Rectal smooth muscle tissue (tissue), 1 donor: ENCODE measurements around the gene FOXP1.
"Not testable (repeated sequence)": the region's sequence is repeated elsewhere in the genome, so short reads cannot be mapped to it uniquely, and the experiment has no call there.

Experiments
- H3K27ac ChIP-seq: one replicate; pipeline ENCODE4 v1.7.0; 2013; ENCODE audit warnings: low read depth, low read length, inconsistent platforms
- H3K27me3 ChIP-seq: one replicate; pipeline ENCODE4 v1.7.0; 2013; ENCODE audit warnings: low read length; ENCODE audit not compliant: control insufficient read depth, insufficient read depth
- H3K36me3 ChIP-seq: one replicate; pipeline ENCODE4 v1.7.0; 2013; ENCODE audit warnings: low read length; ENCODE audit not compliant: control insufficient read depth, insufficient read depth
- H3K4me1 ChIP-seq: one replicate; pipeline ENCODE4 v1.7.0; 2013; ENCODE audit warnings: low read length; ENCODE audit not compliant: control insufficient read depth, insufficient read depth
- H3K4me3 ChIP-seq: one replicate; pipeline ENCODE4 v1.7.0; 2013; ENCODE audit warnings: low read length
- H3K9ac ChIP-seq: one replicate; pipeline ENCODE4 v1.7.0; 2013; ENCODE audit warnings: low read length

FOXP1 gene

DNA sequence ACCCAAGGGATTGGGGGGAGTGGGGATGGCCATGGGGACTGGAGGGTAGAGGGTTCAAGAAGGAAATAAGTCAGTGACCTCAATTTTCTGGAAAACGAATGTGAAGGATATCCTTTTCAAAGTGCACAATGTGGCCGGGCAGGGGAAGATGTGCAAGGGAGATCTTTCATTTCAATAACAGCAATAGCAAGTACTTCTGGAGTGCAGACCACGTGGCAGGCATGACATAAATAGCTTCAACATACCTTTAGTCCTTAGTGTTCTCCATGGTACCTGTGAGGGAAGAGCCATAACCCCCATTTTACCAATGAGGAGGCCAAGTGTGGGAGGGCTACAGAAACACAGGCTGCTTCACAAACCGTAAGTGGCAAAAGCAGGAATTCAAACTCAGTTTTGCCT is 138.7 kb downstream of the FOXP1 start:
- Histone ChIP-seq H3K27me3 (no peaks in the 10 kb centered on the region), H3K4me1 (peaks cover 5% of the 10 kb centered on the region), H3K4me3 (no peak overlapping the region), H3K27ac (no peak overlapping the region), H3K9ac (no peak overlapping the region), H3K36me3 (no peaks in the 10 kb centered on the region)

DNA sequence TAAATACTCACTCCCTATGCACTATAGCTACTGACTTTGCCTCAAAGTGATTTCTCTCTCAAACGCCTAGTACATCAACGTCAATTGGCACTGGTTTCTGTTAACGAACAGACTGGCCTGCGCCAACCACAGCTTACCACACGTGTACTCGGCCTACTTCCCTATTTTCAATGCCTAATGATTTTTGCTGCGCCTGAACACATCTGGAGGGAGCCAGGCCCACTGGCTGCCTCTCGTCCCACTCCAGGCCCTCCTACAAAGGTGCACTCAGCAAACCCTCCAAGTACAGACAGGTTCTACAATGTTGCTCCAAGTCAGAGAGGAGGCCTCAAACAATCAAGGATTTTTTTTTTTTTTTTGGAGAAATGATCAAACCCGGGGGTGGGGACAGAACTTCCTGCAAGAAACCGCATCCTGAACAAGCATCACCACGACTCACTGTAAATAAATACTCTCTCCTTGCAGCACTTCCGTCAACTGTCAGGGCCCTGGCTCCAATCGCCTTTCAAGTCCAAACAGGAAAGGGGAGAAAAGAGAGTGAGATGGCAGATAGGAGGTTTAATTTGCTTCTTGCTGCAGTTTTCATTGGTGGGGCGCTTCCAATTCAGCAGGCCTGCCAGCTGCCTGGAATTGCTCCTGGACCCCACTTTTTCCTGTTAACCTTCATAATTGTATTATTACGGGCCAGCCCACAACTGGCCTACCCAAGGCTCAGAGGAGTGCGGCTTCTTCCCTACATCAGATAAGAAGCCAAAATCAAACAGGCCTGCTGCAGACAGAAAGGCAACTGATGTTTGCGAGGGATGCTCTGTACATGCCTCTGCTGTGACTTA is 139.3 kb downstream of the FOXP1 start:
- Histone ChIP-seq H3K27ac (no peak overlapping the region), H3K4me3 (no peak overlapping the region), H3K9ac (no peak overlapping the region), H3K27me3 (no peaks in the 10 kb centered on the region), H3K36me3 (no peaks in the 10 kb centered on the region), H3K4me1 (peaks cover 5% of the 10 kb centered on the region)

DNA sequence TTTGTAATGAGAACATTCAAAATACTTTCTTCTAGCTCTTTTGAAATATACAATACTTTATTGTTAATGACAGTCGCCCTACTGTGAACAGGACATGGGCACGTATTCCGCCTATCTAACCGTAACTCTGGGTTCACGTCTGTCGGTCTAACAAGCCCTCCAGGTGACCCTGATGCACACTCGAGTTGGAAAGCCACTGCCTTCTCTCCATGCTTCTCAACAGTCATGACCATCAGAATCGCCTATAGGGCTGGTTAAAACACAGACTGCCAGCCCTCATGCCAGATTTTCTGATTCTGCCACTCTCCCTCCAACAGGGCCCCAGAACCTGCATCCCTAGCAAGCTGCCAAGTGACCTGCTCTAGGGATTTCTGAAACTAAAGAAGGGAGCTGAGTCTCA is 140.2 kb downstream of the FOXP1 start:
- peaks cover 5% of the 10 kb centered on the region for H3K4me1 ChIP-seq
- H3K36me3 ChIP-seq: no peaks in the 10 kb centered on the region
- H3K4me3 ChIP-seq: no peak overlapping the region
- no peaks in the 10 kb centered on the region for H3K27me3 ChIP-seq
- H3K9ac ChIP-seq: no peak overlapping the region
- no peak overlapping the region for H3K27ac ChIP-seq

DNA sequence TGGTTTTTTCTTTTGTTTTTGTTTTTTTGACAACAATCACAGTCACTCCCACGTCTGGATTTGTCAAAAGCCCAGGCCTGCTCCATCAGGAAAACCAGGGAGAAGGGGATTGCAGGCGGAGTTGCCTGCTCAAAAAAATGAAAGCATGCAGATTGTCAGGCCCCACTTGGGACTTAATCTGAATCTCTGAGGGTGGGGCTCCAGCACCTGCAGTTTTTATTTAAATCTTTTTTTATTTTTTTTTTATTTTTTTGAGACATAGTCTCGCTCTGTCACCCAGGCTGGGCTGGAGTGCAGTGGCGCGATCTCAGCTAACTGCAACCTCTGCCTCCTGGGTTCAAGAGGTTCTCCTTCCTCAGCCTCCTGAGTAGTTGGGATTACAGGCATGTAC is 140.9 kb downstream of the FOXP1 start:
- no peaks in the 10 kb centered on the region for H3K27me3 ChIP-seq
- peaks cover 6% of the 10 kb centered on the region for H3K4me1 ChIP-seq
- H3K9ac ChIP-seq: no peak overlapping the region
- no peak overlapping the region for H3K4me3 ChIP-seq
- H3K36me3 ChIP-seq: no peaks in the 10 kb centered on the region
- no peak overlapping the region for H3K27ac ChIP-seq

DNA sequence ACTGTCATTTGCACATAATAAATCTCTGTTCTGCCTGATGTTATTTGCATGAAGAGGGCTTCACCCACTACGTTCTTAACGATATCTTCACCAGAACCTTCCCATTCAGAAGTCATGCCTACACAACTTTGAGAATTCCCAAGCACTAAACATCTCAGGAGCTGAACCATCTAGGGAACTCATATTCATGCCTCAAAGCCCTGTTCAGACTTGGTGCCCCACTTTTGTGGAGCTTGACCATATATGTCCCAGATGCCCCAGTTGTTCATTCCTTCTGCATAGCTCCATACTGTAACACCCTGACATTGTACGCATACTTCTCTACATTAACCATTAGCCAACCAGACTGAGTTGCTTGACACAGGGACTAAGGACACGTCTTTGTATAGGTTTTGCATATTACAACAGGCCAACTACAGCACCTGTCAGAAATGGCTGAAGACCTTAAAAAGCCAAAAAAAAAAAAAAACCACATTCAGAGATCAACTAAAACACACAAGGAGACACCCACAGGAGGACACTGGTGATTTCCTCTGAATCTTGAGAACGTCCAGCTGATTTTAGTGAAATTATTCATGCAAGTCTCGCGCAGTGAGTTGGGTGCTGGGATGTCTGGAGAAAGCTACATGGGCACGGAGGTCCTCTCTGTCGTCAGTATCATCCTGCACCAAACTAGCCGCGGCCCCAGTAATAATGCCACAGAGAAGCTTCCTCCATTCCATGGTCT is 141.4 kb downstream of the FOXP1 start:
- Histone ChIP-seq H3K27ac (no peak overlapping the region), H3K4me3 (no peak overlapping the region), H3K9ac (no peak overlapping the region), H3K4me1 (peaks cover 8% of the 10 kb centered on the region), H3K27me3 (no peaks in the 10 kb centered on the region), H3K36me3 (no peaks in the 10 kb centered on the region)

DNA sequence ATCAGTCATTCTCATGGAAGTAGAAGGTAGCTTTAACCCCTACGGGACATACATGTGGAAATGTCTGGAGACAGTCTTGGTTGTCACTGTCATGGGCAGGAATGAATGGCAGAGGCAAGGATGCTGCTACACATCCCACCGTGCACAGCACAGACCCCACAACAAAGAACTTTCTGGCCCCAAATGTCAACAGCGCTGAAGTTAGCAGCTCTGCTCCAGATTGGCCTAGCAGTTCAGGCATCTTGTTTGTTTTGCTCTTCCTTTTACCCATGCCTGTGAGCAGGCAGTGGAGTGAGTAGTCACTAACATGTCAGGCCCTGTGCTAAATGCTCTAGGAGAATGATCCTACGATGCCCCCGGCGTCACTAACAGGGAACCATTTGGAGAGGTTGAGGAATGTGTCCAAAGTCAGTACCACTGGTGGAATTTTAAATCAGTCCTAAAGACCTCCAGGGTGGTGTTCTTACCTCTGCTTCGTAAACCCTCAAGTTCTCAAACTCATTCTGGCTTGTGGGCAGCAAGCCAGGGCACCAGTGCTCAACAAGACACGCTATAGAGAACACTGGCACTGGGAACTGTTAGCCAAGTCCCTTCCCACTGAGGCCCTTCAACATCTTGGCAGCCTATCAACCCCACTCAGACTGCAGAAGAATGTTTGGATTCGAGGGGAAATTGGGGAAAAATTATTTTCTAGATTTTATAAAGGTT is 142.2 kb downstream of the FOXP1 start:
- no peaks in the 10 kb centered on the region for H3K36me3 ChIP-seq
- H3K9ac ChIP-seq: no peak overlapping the region
- no peak overlapping the region for H3K4me3 ChIP-seq
- no peak overlapping the region for H3K27ac ChIP-seq
- H3K4me1 ChIP-seq: peaks cover 6% of the 10 kb centered on the region
- no peaks in the 10 kb centered on the region for H3K27me3 ChIP-seq

DNA sequence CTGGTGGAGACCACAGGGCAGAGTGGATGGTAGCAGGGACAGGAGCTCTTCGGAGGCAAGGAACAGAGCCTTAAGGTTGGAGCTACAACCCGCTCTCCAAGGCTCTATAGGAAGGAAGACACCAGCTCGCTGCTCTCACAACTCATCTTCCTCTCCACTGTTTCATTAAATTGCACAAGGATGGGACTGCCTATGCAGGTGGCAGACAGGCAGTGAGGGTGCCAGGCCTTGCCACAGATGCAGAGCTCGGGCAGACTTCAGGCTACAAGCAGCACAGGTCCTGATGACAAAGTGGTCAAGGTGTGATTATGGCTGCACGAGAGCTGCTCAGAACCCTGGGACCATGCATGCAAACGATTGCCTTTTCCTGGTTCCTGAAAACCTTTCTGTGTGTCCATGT is 144.6 kb downstream of the FOXP1 start:
- H3K9ac ChIP-seq: no peak overlapping the region
- peaks cover 9% of the 10 kb centered on the region for H3K4me1 ChIP-seq
- no peak overlapping the region for H3K4me3 ChIP-seq
- no peaks in the 10 kb centered on the region for H3K36me3 ChIP-seq
- H3K27me3 ChIP-seq: no peaks in the 10 kb centered on the region
- H3K27ac ChIP-seq: no peak overlapping the region

DNA sequence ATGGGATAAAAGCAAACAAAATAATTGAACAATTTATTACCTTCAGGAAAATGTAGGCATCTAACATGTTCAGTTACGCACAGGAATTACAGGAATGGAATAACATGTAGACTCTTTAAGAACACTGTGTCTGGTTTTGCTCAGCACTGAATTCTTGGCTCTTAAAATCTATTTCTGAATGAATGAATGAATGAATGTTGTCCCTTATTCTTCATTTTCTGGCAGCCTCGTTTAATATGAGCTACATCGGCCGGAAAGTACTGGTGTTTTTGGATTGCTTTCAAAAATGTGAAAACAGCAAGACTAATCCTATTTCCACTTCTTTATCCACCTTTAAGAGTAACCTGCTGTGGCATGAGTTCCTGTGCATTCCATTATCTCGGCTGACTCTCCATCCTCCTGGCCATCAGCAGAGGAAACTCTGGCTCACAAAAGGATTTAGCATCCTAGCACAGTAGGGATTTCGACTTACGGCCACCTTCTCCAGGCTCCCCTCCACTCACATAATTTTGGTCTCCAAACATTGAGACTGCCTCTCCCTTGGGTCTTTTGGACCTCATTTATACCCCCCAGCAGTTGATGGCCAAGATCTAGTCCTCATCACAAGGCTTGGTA is 145.3 kb downstream of the FOXP1 start:
- Histone ChIP-seq H3K36me3 (no peaks in the 10 kb centered on the region), H3K4me3 (no peak overlapping the region), H3K27ac (no peak overlapping the region), H3K4me1 (peaks cover 9% of the 10 kb centered on the region), H3K9ac (no peak overlapping the region), H3K27me3 (no peaks in the 10 kb centered on the region)

DNA sequence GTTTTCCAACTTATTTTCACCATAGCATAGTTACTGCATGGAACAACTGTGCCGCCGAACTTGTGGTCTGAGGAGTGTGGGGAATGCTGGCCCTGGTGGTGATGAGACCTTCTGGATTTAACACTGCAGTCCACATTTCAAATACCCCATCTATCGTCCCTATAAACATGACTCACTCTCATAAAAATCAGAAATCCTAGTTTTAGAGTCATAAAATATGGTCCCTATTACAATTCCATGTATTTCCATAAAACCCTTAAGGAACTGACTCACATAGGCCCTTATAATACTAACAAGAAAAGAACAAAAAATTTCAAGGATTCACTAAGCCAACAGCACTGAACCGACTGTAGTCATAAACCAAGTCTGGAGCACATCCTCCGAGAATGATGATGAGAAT is 147.2 kb downstream of the FOXP1 start:
- H3K27ac ChIP-seq: no peak overlapping the region
- H3K4me3 ChIP-seq: no peak overlapping the region
- H3K9ac ChIP-seq: no peak overlapping the region
- no peaks in the 10 kb centered on the region for H3K27me3 ChIP-seq
- H3K4me1 ChIP-seq: peaks cover 7% of the 10 kb centered on the region
- no peaks in the 10 kb centered on the region for H3K36me3 ChIP-seq

DNA sequence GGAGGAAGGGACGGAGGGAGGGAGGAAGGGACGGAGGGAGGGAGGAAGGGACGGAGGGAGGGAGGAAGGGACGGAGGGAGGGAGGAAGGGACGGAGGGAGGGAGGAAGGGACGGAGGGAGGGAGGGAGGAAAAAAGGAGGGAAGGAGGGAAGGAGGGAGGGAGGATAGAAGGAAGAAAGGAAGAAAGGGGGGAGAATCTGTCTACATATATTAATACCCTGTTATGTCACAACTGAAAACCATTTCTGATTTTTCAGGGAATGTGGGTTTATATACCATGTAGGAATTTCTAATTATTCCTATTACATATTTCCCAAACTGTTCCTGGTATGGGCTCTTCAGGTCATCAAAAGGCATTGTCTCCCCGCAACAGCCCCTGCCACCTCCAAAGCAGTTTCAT is 147.7 kb downstream of the FOXP1 start:
- not testable (repeated sequence) for H3K27ac ChIP-seq, H3K9ac ChIP-seq, H3K4me1 ChIP-seq, H3K27me3 ChIP-seq, H3K36me3 ChIP-seq, H3K4me3 ChIP-seq

DNA sequence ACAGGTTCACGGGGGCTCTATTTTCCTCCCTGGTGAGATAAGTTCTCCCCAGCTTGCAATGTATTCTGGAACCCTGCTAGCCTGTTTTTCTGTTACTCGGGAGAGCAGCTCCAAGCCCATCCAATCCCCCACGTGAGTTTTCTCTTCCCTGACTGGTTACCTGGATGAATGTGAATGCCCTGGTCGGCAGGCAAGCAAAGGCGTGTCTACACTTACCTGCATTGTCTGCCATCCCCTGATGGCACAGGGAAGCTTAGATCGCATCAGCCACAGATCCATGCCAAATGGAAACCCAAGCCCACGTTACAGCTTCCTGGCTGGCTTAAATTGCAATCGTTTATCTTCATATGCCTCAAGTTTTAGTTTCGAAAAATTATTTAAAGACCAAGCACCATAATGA is 149.9 kb downstream of the FOXP1 start:
- H3K4me3 ChIP-seq: no peak overlapping the region
- no peak overlapping the region for H3K9ac ChIP-seq
- H3K27ac ChIP-seq: no peak overlapping the region
- no peaks in the 10 kb centered on the region for H3K36me3 ChIP-seq
- H3K4me1 ChIP-seq: peaks cover 13% of the 10 kb centered on the region
- H3K27me3 ChIP-seq: no peaks in the 10 kb centered on the region
